Neural progenitor cell (in vitro differentiated cells): Measurements from ENCODE around the gene CMTM1.

Source experiments
- EZH2 ChIP-seq: fragments of 200-600 bp; sonication (generic); IDR thresholded peaks from 2 replicates; pipeline ENCODE4 v1.6.1; 2017; ENCODE audit warnings: antibody characterized with exemption, mild to moderate bottlenecking, moderate library complexity
- TF ChIP-seq, protein P1 (sequence below): fragments of 200-600 bp; sonication (generic); IDR thresholded peaks from 2 replicates; pipeline ENCODE4 v1.5.1; 2017; ENCODE audit warnings: antibody characterized with exemption, mild to moderate bottlenecking

- TF ChIP-seq, protein P1, sequence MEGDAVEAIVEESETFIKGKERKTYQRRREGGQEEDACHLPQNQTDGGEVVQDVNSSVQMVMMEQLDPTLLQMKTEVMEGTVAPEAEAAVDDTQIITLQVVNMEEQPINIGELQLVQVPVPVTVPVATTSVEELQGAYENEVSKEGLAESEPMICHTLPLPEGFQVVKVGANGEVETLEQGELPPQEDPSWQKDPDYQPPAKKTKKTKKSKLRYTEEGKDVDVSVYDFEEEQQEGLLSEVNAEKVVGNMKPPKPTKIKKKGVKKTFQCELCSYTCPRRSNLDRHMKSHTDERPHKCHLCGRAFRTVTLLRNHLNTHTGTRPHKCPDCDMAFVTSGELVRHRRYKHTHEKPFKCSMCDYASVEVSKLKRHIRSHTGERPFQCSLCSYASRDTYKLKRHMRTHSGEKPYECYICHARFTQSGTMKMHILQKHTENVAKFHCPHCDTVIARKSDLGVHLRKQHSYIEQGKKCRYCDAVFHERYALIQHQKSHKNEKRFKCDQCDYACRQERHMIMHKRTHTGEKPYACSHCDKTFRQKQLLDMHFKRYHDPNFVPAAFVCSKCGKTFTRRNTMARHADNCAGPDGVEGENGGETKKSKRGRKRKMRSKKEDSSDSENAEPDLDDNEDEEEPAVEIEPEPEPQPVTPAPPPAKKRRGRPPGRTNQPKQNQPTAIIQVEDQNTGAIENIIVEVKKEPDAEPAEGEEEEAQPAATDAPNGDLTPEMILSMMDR, result no peak
- TF ChIP-seq EZH2, result no peak
Observed at GRCh38 chr16:66590322-66590721, 24.1 kb downstream of the CMTM1 start.
